HL-60 (cell line): ENCODE data around the gene GSN.

Experiments used
- CTCF ChIP-seq: IDR thresholded peaks from one replicate; pipeline ENCODE4 v1.5.1; 2011; ENCODE audit warnings: low read length, control low read depth, inconsistent platforms; ENCODE audit not compliant: insufficient read depth
- GABPA ChIP-seq: IDR thresholded peaks from 2 replicates; pipeline ENCODE4 v1.6.1; 2012; ENCODE audit warnings: low read depth
- POLR2AphosphoS5 ChIP-seq: IDR thresholded peaks from 2 replicates; pipeline ENCODE4 v1.6.1; 2012; ENCODE audit warnings: low read depth
- REST ChIP-seq: IDR thresholded peaks from 2 replicates; pipeline ENCODE4 v1.6.1; 2012; ENCODE audit warnings: low read depth; ENCODE audit not compliant: insufficient replicate concordance

- TF ChIP-seq GABPA (no peak), POLR2AphosphoS5 (no peak), CTCF (no peak), REST (no peak)
Observed at GRCh38 chr9:121284733-121285451, 16.9 kb downstream of the GSN start.
